ENCODE measurements around the gene FEV. TPM values are rescaled to one million over a fixed set of nuclear protein-coding genes. Genes with fewer than 3 reads are reported as not detected.

The FEV gene
- polyA plus RNA-seq, 6 donors from 2014 or later: not detected

DNA sequence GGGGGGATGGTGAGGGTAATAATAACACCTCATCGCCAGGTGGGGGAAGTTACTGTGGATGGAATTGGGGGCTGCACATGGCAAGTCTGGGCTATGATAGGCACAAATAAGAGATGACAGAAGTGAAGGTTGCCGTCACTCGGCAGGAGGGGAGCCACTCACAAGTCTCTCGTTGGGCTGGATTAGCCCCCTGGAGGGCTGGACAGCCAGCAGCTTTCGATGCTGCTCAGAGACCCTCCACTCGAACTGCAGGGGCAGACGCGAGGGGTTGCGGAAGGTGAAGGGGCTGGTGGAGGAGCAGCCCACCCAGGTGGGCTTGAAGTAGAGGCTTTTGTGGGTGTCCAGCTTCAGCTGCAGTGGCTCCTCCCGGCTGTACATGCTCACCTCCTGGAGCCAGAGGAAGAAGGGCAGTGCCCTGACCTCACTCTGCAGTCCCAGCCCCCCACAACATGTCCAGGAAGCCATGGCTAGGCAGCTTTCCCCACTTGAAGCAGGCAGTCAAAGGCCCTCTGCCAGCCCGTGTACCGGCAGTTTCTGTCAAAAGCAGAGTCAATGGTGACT, 38.1 kb upstream of the FEV start:
- DNase-seq (no peak), ATAC-seq (ENCODE audit: low read depth in 2 of 2) (no peak)
- H3K4me1 Mint-ChIP-seq: no peaks in the 10 kb centered on the region
- no peaks in the 10 kb centered on the region for H3K9me3 Mint-ChIP-seq
- no peak overlapping the region for H3K27ac Mint-ChIP-seq
- H3K36me3 Mint-ChIP-seq: no peaks in the 10 kb centered on the region
- H3K4me3 Mint-ChIP-seq: no peak overlapping the region
- H3K27me3 Mint-ChIP-seq: peaks cover 17 to 61% (median 37%) of the 10 kb centered on the region in 3 donors

DNA sequence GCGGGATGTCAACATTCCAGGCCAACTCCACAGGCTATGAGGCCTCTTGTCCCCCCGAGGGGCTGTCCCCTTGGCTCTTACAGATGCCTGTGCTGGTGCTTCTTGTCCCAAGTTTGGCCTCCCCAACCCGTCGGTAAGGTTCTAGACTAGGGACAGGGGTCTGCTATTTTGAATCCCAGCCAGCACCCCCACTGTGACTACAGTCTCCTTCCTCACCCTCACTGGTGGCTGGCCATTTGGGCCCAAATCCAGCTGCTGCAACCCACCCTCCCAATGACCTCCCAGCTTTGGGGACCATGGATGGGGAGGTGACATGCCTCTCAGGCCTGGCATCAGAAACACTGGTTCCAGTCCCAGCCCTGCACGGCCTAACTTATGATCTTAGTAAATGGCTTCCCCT, 37.6 kb upstream of the FEV start:
- Mint-ChIP-seq H3K9me3 (no peaks in the 10 kb centered on the region), H3K27ac (no peak overlapping the region), H3K27me3 (peaks cover 17 to 61% (median 37%) of the 10 kb centered on the region in 3 donors), H3K4me3 (no peak overlapping the region), H3K4me1 (no peaks in the 10 kb centered on the region), H3K36me3 (no peaks in the 10 kb centered on the region)
- DNase-seq (no peak), ATAC-seq (ENCODE audit: low read depth in 2 of 2) (no peak)

DNA sequence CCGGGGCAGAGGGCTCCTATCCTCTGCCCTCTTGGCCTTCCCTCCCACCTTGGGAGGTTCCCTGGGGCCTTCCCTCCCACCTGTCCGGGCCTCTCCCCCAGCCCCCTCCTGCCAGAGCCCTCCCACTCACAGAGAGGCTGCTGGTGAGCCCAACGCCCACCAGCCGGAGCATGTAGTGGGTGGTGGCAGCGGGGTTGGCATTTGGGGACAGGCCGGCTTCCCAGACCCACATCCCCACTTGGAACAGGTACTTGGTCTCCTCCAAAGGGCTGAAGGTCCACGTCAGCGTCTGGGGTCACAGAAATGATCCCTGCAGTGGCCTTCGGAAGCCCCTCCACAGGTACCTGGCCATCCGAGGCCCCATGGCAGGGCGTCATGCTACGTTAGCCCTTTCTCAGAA, 37.1 kb upstream of the FEV start:
- Mint-ChIP-seq H3K9me3 (no peaks in the 10 kb centered on the region), H3K36me3 (no peaks in the 10 kb centered on the region), H3K4me1 (no peaks in the 10 kb centered on the region), H3K27me3 (peaks cover 21 to 61% (median 41%) of the 10 kb centered on the region in 3 donors), H3K27ac (no peak overlapping the region), H3K4me3 (no peak overlapping the region)
- DNase-seq (no peak), ATAC-seq (ENCODE audit: low read depth in 2 of 2) (no peak)

DNA sequence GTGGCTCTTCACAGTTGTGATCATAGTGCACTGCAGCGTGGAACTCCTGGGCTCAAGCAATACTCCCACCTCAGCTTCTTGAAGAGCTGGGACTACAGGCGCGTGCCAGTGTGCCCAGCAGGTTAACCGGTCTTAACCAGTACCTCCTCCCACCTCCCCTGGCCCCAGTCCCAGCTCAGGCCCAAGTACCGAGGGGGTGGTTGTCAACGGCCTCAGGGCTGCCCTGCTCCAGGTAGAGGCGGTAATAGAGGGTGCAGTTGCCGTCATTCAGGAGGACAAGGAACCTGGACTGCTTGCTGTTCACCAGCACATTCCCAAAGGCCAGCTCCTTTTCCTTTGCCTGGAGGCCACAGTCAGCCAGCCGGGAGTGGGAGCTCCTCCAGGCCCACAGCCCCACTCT, 36.6 kb upstream of the FEV start:
- Mint-ChIP-seq H3K27ac (no peak overlapping the region), H3K36me3 (no peaks in the 10 kb centered on the region), H3K27me3 (peaks cover 21 to 64% (median 45%) of the 10 kb centered on the region in 3 donors), H3K4me3 (no peak overlapping the region), H3K4me1 (no peaks in the 10 kb centered on the region), H3K9me3 (no peaks in the 10 kb centered on the region)
- DNase-seq (no peak), ATAC-seq (ENCODE audit: low read depth in 2 of 2) (no peak)

DNA sequence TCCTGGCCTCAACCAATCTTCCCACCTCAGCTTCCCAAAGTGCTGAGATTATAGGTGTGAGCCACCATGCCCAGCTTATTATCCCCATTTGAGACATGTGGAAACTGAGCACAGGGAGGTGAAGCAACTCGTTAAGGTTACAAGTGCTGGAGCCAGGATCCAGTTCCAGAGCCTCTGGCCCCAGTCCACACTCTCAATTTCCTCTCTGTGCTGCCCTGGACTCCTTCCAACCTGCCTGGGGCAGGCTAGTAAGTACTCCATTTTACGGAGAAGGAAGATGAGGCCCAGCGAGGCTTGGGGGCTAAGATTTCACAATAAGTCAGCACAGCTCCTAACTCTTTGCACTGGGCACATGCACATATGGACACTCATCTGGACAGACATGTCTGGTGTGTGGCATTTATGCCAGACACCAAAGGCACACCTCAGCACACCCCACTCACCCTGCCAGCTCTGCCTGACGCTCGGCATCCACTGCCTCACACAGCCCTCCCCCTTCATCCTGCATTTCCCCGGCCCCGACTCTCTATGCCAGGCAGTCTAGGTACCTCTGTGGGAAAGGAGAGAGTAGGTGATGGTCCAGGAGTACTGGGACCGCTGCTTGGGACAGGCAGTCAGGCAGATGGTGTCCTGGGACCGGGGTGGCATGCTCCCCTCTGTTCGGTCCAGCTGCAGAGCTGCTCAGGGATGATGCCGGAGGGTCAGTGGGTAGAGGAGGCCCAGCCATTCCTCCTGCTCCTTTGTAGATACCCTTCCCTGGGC, 35.8 kb upstream of the FEV start:
- no peak overlapping the region for H3K27ac Mint-ChIP-seq
- no peaks in the 10 kb centered on the region for H3K9me3 Mint-ChIP-seq
- no peak for ATAC-seq (ENCODE audit: low read depth in 2 of 2)
- no peak for DNase-seq
- H3K36me3 Mint-ChIP-seq: no peaks in the 10 kb centered on the region
- no peaks in the 10 kb centered on the region for H3K4me1 Mint-ChIP-seq
- H3K4me3 Mint-ChIP-seq: peak overlapping the region in 1 of 8 donors; percentile 31
- H3K27me3 Mint-ChIP-seq: peaks cover 24 to 67% (median 48%) of the 10 kb centered on the region in 3 donors

DNA sequence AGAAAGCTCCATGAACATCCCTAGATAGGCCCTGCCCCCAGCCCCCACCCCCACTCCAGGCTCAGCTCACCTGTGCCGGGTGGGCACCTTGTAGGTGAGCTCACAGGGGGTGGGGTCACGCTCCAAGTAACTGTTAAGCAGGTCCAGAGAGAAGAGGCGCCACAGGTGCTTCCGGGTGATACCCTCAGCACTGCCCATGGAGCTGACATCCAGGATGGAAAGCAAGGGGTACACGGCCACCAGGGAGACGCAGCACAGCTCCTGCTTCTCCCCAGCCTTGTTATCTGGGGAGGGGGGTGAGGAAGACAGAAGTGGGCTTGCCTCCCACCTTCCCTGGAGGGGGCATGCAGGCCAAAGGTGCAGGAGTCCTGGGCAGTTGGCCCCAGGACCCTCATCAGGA, 34.5 kb upstream of the FEV start:
- H3K36me3 Mint-ChIP-seq: no peaks in the 10 kb centered on the region
- no peaks in the 10 kb centered on the region for H3K4me1 Mint-ChIP-seq
- no peak overlapping the region for H3K4me3 Mint-ChIP-seq
- ATAC-seq (ENCODE audit: low read depth in 2 of 2): no peak
- no peak for DNase-seq
- no peak overlapping the region for H3K27ac Mint-ChIP-seq
- H3K27me3 Mint-ChIP-seq: peaks cover 28 to 71% (median 48%) of the 10 kb centered on the region in 3 donors
- H3K9me3 Mint-ChIP-seq: peaks cover 0 to 5% (median 0%) of the 10 kb centered on the region in 7 donors

DNA sequence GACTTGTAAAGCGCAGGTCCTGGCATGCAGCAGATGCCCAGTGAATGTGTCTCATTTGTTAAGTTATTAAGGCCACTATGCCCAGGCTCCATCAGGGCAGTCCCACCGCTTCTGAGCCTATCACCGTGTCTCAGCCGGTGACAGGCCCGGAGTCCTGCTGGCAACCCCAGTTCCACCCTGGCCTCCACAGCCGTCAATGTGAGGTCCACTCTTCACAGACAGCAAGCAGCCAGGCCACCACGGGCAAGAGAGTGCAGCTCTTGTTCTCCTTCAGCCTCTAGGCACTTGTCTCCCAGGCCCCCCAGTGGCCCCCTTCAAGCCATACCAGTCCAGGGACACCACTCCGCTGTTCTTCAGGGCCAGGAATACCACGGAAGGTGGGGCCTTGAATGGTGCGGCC, 33.7 kb upstream of the FEV start:
- Mint-ChIP-seq H3K4me1 (no peaks in the 10 kb centered on the region), H3K4me3 (no peak overlapping the region), H3K27ac (no peak overlapping the region), H3K9me3 (peaks cover 0 to 6% (median 0%) of the 10 kb centered on the region in 7 donors), H3K36me3 (no peaks in the 10 kb centered on the region), H3K27me3 (peaks cover 32 to 74% (median 55%) of the 10 kb centered on the region in 3 donors)
- no peak for ATAC-seq (ENCODE audit: low read depth in 2 of 2)
- DNase-seq: no peak

DNA sequence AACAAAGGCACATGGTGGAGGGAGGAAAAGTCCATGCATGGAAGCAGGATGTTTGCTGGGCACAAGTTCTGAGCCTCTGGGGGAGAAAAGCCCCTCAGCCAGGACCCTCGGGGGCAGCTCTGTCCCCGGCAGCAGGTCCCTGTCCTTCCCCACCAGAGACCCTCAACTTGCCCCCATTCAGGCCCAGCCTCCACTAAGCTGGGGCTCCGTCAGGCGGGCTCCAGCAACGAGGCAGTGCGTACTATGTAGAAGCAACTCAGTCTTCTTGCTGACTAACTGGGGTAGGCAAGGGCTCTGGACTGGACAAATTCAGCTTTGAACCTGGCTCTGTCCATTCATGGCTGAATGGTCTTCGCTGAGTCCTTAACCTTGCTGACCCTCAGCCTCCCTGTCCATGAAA, 33.3 kb upstream of the FEV start:
- H3K4me1 Mint-ChIP-seq: no peaks in the 10 kb centered on the region
- ATAC-seq (ENCODE audit: low read depth in 2 of 2): no peak
- H3K9me3 Mint-ChIP-seq: peaks cover 0 to 6% (median 0%) of the 10 kb centered on the region in 7 donors
- no peaks in the 10 kb centered on the region for H3K36me3 Mint-ChIP-seq
- no peak overlapping the region for H3K27ac Mint-ChIP-seq
- H3K4me3 Mint-ChIP-seq: no peak overlapping the region
- H3K27me3 Mint-ChIP-seq: peaks cover 32 to 78% (median 60%) of the 10 kb centered on the region in 3 donors
- DNase-seq: no peak

DNA sequence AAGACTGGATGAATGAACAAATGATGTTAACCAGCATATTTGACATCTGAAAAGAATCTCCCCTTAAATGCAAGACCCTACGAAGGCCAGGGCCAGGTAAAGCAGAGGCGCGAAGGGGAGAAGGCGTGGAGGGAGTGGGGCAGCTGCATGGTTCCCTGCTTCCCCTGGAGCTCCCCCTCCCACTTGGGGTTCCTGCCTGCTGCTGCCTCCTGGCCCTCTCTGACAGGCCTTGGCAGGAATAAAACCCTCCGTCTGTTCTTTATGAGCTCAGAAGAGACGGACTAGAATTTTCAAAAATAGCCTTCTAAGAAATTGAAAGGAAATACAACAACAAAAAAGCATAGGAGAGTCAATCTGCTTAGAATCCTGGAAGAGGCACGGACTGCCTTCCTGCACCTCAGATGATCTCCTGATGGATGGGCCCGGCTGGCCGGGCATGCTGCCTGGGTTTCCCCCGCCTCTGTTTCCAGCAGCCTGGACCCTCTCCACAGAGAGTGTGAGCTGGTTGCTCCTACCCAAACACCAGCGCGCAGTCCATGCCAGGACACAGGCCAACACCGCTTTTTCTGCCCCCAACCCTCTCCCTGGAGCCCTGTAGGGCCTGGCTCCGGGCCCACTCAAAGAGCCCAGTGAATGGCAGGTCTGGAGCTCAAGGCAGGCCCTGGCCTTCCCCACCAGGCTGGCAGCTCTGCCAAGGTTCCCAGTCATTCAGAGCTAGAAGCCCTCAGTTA, 32.4 kb upstream of the FEV start:
- ATAC-seq (ENCODE audit: low read depth in 2 of 2) (no peak), DNase-seq (no peak)

DNA sequence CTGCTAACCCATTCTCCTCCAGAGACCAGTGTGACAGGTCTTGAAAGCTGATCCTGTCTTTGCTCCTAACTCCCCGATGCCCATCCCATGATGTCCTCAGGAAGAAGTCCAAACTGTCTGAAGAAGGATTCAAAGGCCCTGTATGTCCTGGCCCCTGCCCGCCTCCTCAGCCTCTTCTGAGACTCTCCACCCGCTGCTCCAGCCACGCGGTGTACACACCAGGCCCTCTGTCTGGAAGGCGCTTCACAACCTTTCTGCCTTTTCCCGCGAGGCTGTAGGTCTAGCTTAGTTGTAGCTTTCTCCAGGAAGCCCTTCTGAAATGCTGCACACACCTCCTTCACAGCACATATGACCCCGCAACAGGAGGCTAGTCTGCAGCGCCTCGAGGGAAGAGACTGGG, 31.7 kb upstream of the FEV start:
- ATAC-seq (ENCODE audit: low read depth in 2 of 2): no peak
- peaks cover 44 to 69% (median 63%) of the 10 kb centered on the region in 3 donors for H3K27me3 Mint-ChIP-seq
- no peak for DNase-seq

More for the DNA sequence above, 32.4 kb upstream of the FEV start:
- Mint-ChIP-seq H3K36me3 (no peaks in the 10 kb centered on the region), H3K9me3 (peaks cover 0 to 6% (median 0%) of the 10 kb centered on the region in 7 donors), H3K4me1 (no peaks in the 10 kb centered on the region), H3K4me3 (no peak overlapping the region), H3K27me3 (peaks cover 41 to 75% (median 61%) of the 10 kb centered on the region in 3 donors), H3K27ac (no peak overlapping the region)

DNA sequence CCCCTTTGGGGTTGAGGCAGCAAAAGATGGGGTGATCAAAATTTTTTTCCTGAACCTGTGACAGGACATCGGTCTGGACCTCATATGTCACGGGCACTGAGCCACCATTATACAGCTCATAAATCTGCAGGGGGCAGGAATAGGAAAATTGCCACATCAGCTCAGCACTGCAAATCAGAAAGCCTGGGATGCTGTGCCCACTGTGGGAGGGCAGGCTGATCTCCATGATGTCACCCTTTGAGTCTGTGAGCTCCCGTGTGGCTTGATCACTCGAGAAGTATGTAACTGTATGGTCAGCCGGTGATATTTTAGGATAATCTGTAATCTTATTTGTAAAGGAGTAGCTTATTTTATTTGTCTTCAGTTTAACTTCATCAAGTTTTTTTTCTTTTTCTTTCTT, 25.9 kb upstream of the FEV start:
- Mint-ChIP-seq H3K9me3 (peaks cover 0 to 8% (median 2%) of the 10 kb centered on the region in 7 donors), H3K4me3 (no peak overlapping the region), H3K27ac (no peak overlapping the region), H3K4me1 (no peaks in the 10 kb centered on the region), H3K36me3 (no peaks in the 10 kb centered on the region), H3K27me3 (peaks cover 44 to 75% (median 66%) of the 10 kb centered on the region in 3 donors)
- DNase-seq (no peak), ATAC-seq (ENCODE audit: low read depth in 2 of 2) (no peak)

More for the DNA sequence above, 31.7 kb upstream of the FEV start:
- H3K9me3 Mint-ChIP-seq: peaks cover 0 to 6% (median 2%) of the 10 kb centered on the region in 7 donors
- no peak overlapping the region for H3K4me3 Mint-ChIP-seq
- H3K36me3 Mint-ChIP-seq: no peaks in the 10 kb centered on the region
- H3K4me1 Mint-ChIP-seq: no peaks in the 10 kb centered on the region
- H3K27ac Mint-ChIP-seq: no peak overlapping the region

DNA sequence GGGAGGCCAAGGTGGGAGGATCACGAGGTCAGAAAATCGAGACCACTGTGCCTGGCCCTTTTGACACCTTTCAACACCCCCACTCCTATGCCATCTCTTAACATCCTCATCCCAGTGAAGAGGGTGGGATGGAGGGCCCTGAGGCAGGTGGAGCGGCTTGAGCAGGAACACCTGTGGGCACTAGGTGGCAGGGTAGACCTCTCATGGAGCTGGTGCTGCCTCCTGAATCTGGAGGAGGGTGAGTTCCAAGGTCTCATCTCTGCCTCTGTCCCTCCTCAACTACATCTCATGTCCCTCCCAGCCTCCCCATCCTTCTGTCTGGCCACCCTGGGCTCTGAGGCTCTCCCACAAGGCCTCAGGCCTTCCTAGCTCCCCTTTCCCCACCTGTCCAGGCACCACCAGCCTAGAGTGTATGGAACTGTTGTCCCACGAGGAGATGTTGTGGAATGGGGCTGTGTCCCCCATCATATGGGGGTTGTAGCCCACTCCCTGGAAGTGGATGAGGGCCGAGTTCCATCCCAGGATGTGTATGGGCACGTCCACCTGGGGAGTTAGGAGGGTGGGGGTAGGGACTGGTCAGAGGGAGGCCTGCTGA, 25.3 kb upstream of the FEV start:
- Mint-ChIP-seq H3K9me3 (peaks cover 0 to 8% (median 2%) of the 10 kb centered on the region in 7 donors), H3K27me3 (peaks cover 38 to 79% (median 66%) of the 10 kb centered on the region in 3 donors), H3K4me3 (no peak overlapping the region), H3K36me3 (no peaks in the 10 kb centered on the region), H3K4me1 (no peaks in the 10 kb centered on the region), H3K27ac (no peak overlapping the region)
- DNase-seq (no peak), ATAC-seq (ENCODE audit: low read depth in 2 of 2) (peak; percentile 43 to 50)

DNA sequence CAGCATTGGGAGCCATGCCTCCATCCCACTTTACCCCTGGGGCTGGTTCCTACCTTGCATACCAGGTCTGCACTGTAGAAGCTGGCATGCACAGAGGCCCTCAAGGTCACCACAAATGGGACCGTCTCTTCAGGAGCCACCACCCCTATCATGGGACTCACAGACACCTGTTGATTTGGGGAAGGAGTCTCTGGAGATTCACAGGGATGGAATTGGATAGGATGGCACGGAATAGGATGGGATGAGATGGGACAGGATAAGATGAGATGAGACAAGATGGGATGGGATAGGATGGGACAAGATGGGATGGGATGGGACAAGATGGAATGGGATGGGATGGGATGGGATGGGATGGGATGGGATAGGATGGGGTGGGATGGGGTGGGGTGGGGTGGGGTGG, 24.3 kb upstream of the FEV start:
- peaks cover 0 to 2% (median 0%) of the 10 kb centered on the region in 3 donors for H3K4me1 Mint-ChIP-seq
- no peak for DNase-seq

More for the DNA sequence above, 24.3 kb upstream of the FEV start:
- Mint-ChIP-seq H3K36me3 (no peaks in the 10 kb centered on the region), H3K27me3 (peaks cover 41 to 79% (median 66%) of the 10 kb centered on the region in 3 donors), H3K4me3 (no peak overlapping the region), H3K9me3 (peaks cover 0 to 5% (median 2%) of the 10 kb centered on the region in 7 donors), H3K27ac (no peak overlapping the region)
- ATAC-seq (ENCODE audit: low read depth in 2 of 2): no peak

Data from naive B cell (primary cell).